Epithelial cell of proximal tubule (primary cell): Measurements from ENCODE around the gene CELF5. TPM values are rescaled to one million over a fixed set of nuclear protein-coding genes. Genes with fewer than 3 reads are reported as not detected.

ENCODE experiments used
- DNase-seq: peaks from one replicate; pipeline ENCODE4 v3.0.0-alpha.2; 2011; ENCODE audit warnings: low read depth
- H3K4me3 ChIP-seq: 2 replicates; pipeline ENCODE4 v1.5.1; 2011; ENCODE audit warnings: low read depth, mild to moderate bottlenecking, low read length
- total RNA-seq: library from RNA; depleted of rRNA; stranded (reverse); fragments of >200 nt; gene quantifications from 2 replicates; pipeline ENCODE4 v1.2.3, GENCODE V29; 2015
- TF ChIP-seq, protein P1 (sequence below): conservative IDR thresholded peaks from 2 replicates; pipeline ENCODE4 v1.5.1; 2012; ENCODE audit warnings: low read depth, mild to moderate bottlenecking, low read length

CELF5 gene
- total RNA-seq, 1 donor from 2014 or later = not detected

DNA sequence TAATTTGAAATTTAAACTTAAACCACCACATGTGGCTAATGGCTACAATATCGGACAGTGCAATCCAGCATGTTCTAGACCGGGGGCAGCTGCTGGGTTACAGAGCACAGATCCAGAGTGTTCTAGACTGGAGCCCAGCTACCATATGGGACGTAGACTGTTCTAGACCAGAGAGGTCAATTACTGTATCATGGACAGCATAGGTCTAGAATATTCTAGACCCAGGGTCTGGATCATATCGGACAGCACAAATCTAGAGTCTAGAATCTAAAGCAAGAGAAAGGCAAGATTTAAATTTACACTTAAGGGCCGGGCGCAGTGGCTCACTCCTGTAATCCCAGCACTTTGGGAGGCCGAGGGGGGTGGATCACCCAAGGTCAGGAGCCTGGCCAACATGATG, 37.9 kb downstream of the CELF5 start:
- no peak for DNase-seq
- TF ChIP-seq, protein P1, sequence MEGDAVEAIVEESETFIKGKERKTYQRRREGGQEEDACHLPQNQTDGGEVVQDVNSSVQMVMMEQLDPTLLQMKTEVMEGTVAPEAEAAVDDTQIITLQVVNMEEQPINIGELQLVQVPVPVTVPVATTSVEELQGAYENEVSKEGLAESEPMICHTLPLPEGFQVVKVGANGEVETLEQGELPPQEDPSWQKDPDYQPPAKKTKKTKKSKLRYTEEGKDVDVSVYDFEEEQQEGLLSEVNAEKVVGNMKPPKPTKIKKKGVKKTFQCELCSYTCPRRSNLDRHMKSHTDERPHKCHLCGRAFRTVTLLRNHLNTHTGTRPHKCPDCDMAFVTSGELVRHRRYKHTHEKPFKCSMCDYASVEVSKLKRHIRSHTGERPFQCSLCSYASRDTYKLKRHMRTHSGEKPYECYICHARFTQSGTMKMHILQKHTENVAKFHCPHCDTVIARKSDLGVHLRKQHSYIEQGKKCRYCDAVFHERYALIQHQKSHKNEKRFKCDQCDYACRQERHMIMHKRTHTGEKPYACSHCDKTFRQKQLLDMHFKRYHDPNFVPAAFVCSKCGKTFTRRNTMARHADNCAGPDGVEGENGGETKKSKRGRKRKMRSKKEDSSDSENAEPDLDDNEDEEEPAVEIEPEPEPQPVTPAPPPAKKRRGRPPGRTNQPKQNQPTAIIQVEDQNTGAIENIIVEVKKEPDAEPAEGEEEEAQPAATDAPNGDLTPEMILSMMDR = no peak
- H3K4me3 ChIP-seq = no peak overlapping the region

DNA sequence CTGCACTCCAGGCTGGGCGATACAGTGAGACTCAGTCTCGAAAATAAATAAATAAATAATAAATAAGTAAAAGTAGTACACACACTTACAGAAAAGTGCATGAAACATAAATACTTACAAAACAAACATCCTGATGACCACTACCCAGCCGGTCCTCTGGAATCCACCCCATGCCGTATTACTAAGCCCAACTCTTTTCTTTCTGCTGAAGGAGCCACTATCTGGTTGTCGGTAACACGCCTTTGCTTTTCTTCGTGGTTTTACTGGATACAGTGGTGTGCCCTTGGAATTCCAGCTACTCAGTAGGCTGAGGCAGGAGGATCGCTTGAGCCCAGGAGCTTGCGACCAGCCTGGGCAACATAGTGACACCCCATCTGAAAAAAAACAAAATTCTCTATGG, 39.4 kb downstream of the CELF5 start:
- H3K4me3 ChIP-seq = no peak overlapping the region
- TF ChIP-seq, protein P1 = no peak
- DNase-seq = no peak

DNA sequence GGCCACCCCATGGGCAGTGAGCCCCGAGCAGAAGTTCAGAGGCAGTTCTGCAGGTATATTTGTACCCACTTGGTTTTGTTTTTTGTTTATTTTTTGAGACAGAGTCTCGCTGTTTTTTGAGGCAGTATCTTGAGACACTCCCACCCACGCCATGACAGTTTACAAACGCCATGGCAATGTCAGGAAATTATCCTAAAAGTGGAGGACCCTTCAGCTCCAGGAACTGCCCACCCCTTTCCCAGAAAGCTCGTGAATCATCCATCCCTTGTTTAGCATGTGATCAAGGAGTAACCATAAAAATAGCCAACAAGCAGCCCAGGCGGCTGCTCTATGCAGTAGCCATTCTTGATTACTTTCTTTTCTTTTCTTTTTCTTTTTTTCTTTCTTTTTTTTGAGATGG, 41.0 kb downstream of the CELF5 start:
- TF ChIP-seq, protein P1 = no peak
- no peak for DNase-seq
- H3K4me3 ChIP-seq = no peak overlapping the region

DNA sequence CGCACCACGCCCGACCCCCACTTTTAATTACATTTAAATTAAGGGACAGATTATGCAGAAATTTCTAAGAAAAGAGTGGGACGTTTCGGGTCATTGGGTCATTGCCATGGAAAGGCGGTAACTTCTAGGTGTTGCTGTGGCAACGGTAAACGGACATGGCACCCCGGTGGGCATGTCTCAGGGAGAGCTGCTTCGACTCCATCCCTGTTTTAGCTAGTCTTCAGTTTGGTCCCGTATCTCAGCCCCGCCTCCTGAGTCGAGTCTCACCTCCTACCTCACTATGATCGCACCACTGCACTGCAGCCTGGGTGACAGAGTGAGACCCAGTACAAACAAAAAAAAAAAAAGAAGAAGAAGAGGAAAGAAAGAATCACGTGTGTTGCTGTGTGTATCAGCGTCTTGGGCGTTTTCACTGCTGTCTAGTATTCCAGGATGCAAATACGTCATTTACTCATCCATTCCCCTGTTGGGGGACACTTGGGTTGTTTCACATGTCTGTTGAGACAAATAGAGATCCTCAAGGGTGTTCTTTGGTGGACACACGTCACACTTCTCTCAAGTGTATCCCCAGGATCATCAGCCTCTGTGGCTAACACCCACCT, 41.7 kb downstream of the CELF5 start:
- no peak overlapping the region for H3K4me3 ChIP-seq
- DNase-seq = no peak
- TF ChIP-seq, protein P1 = no peak

DNA sequence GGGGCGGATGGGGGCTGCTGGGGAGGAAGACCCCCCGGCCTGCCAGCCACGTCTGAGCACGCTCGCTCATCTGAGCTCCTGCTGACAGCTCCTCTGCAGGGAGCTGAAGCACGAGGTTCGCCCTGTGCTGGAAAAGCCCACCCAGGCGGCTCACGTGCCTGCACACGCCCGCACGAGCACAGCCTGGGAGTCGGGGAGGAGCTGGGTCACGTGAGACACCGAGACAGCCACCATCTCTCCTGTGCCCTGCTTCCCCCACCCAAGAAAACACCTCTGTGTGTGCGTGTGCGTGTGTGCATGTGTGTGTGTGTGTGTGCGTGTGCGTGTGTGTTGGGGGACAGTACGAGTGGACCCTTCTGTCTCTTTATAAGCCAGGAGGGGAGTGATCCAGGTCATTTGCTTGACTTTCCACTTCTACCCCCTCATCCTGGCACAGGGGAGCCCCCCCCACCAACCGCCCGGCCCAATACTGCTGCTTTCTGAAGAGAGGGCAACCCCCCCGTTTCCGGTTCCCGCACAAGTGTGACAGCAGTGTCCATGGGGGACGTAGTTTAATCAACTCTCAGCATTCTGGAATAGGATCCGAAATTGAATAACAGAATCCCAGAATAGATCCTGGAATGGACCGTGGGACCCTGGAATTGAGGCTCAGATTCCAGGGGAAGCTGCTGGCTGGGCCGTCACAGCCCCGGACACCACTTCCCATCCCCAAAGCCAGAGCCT, 42.5 kb downstream of the CELF5 start:
- DNase-seq = no peak
- TF ChIP-seq, protein P1 = no peak
- no peak overlapping the region for H3K4me3 ChIP-seq

DNA sequence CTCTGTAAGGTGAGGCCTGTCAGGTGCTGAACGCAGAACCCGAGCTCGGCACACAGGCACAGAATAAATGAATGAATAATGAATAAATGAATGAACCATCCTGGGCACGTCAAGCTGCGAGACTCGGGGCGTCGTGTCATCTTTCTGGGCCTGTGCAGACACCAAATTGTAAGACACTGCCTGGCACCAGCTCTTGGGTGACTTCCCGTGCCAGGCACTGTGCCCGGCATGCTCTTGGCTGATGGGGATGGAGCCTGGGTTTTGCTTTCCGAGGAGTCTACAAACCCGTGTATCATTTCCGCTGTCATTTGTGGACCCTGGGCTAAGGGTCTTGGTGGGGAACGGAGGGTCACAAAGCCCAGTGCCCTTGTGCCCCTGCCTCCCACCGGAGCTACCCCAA, 43.9 kb downstream of the CELF5 start:
- TF ChIP-seq, protein P1 = no peak
- DNase-seq = no peak
- H3K4me3 ChIP-seq = no peak overlapping the region

DNA sequence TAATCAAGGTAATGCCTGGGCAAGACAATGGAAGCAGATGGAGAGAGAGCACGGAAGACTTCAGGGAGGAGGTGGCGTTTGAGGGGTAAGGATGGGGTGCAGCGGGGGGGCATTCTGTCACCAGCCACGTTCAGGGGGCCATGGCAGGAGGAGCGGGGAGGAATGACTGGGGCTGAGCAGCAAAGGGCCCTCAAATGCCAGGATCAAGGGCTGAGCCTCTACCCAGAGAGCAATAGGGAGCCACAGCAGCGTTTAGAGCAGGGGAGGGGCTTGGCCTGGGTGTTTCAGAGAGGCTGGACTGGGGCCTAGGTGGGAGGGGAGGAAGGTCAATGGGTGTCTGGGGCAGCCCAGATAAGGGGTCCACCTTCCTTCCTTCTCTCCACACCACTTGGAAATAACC, 44.3 kb downstream of the CELF5 start:
- H3K4me3 ChIP-seq = no peak overlapping the region
- no peak for DNase-seq
- TF ChIP-seq, protein P1 = no peak
